HepG2 (cell line): ENCODE data around the gene SLC35F6. TPM values are rescaled to one million over a fixed set of nuclear protein-coding genes. Genes with fewer than 3 reads are reported as not detected.

ENCODE experiments used
- ATM ChIP-seq: fragments of 450-650 bp; IDR thresholded peaks from 2 replicates; pipeline ENCODE4 v1.7.1; 2017; ENCODE audit warnings: mild to moderate bottlenecking, borderline replicate concordance
- CHD2 ChIP-seq: IDR thresholded peaks from 2 replicates; pipeline ENCODE4 v1.6.1; 2011; ENCODE audit warnings: low read depth, low read length, improper control_type of control experiment
- E2F2 ChIP-seq: sonication (generic); formaldehyde crosslinking; IDR thresholded peaks from 2 replicates; pipeline ENCODE4 v1.4.0; 2020; ENCODE audit warnings: missing genetic modification reagents, borderline replicate concordance
- FOXK1 ChIP-seq: sonication (generic); formaldehyde crosslinking; IDR thresholded peaks from 2 replicates; pipeline ENCODE4 v1.4.0; 2020; ENCODE audit warnings: low read depth, missing genetic modification reagents, borderline replicate concordance
- HNRNPH1 ChIP-seq: fragments of 200-400 bp; formaldehyde crosslinking; optimal IDR thresholded peaks from 2 replicates; pipeline ENCODE3; 2017; ENCODE audit warnings: mild to moderate bottlenecking, low read depth, low read length
- NPAS2 ChIP-seq: sonication (generic); formaldehyde crosslinking; IDR thresholded peaks from 2 replicates; pipeline ENCODE4 v1.8.0; 2022; ENCODE audit warnings: mild to moderate bottlenecking, missing genetic modification reagents, borderline replicate concordance
- NR0B2 ChIP-seq: sonication (generic); formaldehyde crosslinking; IDR thresholded peaks from 2 replicates; pipeline ENCODE4 v1.4.0; 2020; ENCODE audit warnings: mild to moderate bottlenecking, missing genetic modification reagents
- NR2F1 ChIP-seq, 2 experiments: fragments of 450-650 bp in 1 of 2; formaldehyde crosslinking in 1 of 2; IDR thresholded peaks; 2 replicates each; pipeline versions ENCODE4 v1.5.0 to v1.6.1; 2016 to 2020; ENCODE audit warnings: mild to moderate bottlenecking in 1 of 2, missing compliant biosample characterization in 1 of 2, missing genetic modification reagents in 1 of 2, moderate library complexity in 1 of 2
- PBX2 ChIP-seq: IDR thresholded peaks from 2 replicates; pipeline ENCODE4 v1.6.1; 2016; ENCODE audit warnings: control low read depth
- SATB2 ChIP-seq: sonication (generic); formaldehyde crosslinking; IDR thresholded peaks from 2 replicates; pipeline ENCODE4 v1.5.0; 2020; ENCODE audit warnings: missing genetic modification reagents
- TERF1 ChIP-seq: sonication (generic); formaldehyde crosslinking; IDR thresholded peaks from 2 replicates; pipeline ENCODE4 v1.8.0; 2022; ENCODE audit warnings: mild to moderate bottlenecking, missing genetic modification reagents, moderate library complexity
- TMF1 ChIP-seq: sonication (generic); formaldehyde crosslinking; IDR thresholded peaks from 2 replicates; pipeline ENCODE4 v1.8.1; 2022; ENCODE audit warnings: low read depth, missing genetic modification reagents
- YEATS4 ChIP-seq: sonication (generic); formaldehyde crosslinking; IDR thresholded peaks from 2 replicates; pipeline ENCODE4 v1.4.0; 2020; ENCODE audit warnings: missing genetic modification reagents, borderline replicate concordance
- ZNF101 ChIP-seq: sonication (generic); formaldehyde crosslinking; IDR thresholded peaks from 2 replicates; pipeline ENCODE4 v1.4.0; 2020; ENCODE audit warnings: mild to moderate bottlenecking, low read depth, missing genetic modification reagents, borderline replicate concordance
- ZNF441 ChIP-seq: sonication (generic); formaldehyde crosslinking; IDR thresholded peaks from 2 replicates; pipeline ENCODE4 v1.7.0; 2021; ENCODE audit warnings: missing genetic modification reagents, borderline replicate concordance
- ZNF501 ChIP-seq: sonication (generic); formaldehyde crosslinking; IDR thresholded peaks from 2 replicates; pipeline ENCODE4 v1.5.1; 2020; ENCODE audit warnings: mild to moderate bottlenecking, moderate library complexity, missing genetic modification reagents
- ZNF512 ChIP-seq: sonication (generic); formaldehyde crosslinking; IDR thresholded peaks from 2 replicates; pipeline ENCODE4 v1.4.0; 2020; ENCODE audit warnings: mild to moderate bottlenecking, missing genetic modification reagents
- ZNF839 ChIP-seq: sonication (generic); formaldehyde crosslinking; IDR thresholded peaks from 2 replicates; pipeline ENCODE4 v1.4.0; 2020; ENCODE audit warnings: missing genetic modification reagents, mild to moderate bottlenecking, borderline replicate concordance
- ZSCAN12 ChIP-seq: sonication (generic); formaldehyde crosslinking; IDR thresholded peaks from 2 replicates; pipeline ENCODE4 v1.9.0; 2021; ENCODE audit warnings: mild to moderate bottlenecking, missing genetic modification reagents
- polyA plus RNA-seq, 8 experiments: library from polyadenylated mRNA; depleted of rRNA in 3 of 8; stranded (reverse) in 7 of 8; unstranded in 1 of 8; fragments of >200 nt; fragmentation: Illumina TruSeq in 4 of 8; extraction: Trizol in 4 of 8; gene quantifications; 2 replicates each; pipeline versions ENCODE4 v1.2.1 to v1.2.3, GENCODE V29; 2011 to 2016; ENCODE audit warnings: low read depth in 4 of 8, missing spikeins in 1 of 8, mixed read lengths in 1 of 8; ENCODE audit not compliant: insufficient read depth in 1 of 8
- total RNA-seq, 5 experiments: library from RNA; depleted of rRNA; stranded (reverse); fragments of >200 nt; fragmentation: Illumina TruSeq; extraction: Trizol; gene quantifications; 2 replicates each; pipeline ENCODE4 v1.2.3, GENCODE V29; 2016; ENCODE audit warnings: low read depth in 1 of 5

The SLC35F6 gene
- total and polyA plus RNA-seq, 2 of the 13 experiments (the other 11 are each of a cell fraction or from before 2014, with no cell fraction given): 15.2 to 21.2 TPM

DNA sequence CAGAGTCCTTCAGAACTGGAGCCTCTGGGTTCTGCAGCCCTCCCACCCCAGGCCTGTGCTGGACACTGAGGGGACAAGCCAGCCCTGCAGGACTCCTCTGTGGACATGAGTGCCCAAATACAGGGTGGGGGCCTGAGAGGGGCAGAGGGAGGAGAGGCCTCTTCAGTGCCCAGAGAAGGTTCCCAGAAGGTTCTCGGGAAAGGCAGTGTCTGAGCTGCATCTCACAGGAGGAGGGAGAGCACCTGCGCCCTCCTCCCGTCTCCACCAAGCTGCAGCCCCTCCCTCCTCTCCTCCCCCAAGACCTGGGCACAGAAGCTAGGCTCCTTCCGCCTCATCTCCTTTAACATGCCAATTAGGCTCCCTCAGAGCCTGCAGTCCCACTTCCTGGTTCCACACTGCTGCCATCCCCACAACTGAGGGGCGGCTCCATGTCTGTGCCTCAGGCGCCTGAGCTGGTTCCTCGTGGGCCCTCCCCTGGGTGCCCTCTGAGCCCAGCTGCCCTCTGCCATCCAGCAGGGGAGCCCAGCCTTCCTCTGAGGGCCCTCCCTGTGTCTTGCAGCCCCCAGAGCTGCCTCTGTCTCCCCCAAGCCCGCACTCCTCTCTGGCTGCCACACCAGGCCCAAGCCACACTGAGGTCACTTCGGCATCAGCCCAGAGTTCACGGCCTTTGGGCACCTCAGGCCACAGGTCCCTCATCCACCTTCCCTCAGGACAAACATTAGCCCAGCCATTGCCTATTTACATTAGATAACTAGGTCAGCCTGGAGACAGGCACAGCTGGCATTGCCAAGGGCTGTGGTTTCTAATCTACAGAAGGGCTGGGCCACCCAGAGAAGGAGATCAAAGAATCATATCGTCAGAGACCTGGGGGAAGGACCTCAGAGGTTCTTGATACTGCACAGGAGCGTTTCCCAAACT, 42.7 kb upstream of the SLC35F6 start (continued):
- no peak for TF ChIP-seq TERF1 (CRISPR knock-in tag)
- no peak for TF ChIP-seq ZNF441 (CRISPR knock-in tag)
- no peak for TF ChIP-seq ZNF839
- TF ChIP-seq TMF1: no peak
- TF ChIP-seq CHD2: no peak
- TF ChIP-seq ZNF501: no peak
- TF ChIP-seq ZNF512: no peak
- TF ChIP-seq NR0B2: no peak
- TF ChIP-seq E2F2 (CRISPR knock-in tag): no peak
- TF ChIP-seq YEATS4: no peak
- TF ChIP-seq FOXK1: 0 out of 2 replicates have a peak, but pooled peaks have one; percentile 56
- TF ChIP-seq ZNF101: no peak
- TF ChIP-seq NPAS2 (CRISPR knock-in tag): no peak
- no peak for TF ChIP-seq ZSCAN12 (CRISPR knock-in tag)
- no peak for TF ChIP-seq ATM
- TF ChIP-seq NR2F1 (CRISPR knock-in tag; IDR thresholded peaks at IDR 0.05): peak; percentile 95 to 98
- TF ChIP-seq SATB2 (CRISPR knock-in tag): no peak
- no peak for TF ChIP-seq PBX2 (CRISPR knock-in tag)
- no peak for TF ChIP-seq HNRNPH1
